GM21423 (cell line): ENCODE measurements around the gene TBKBP1.
A peak's percentile ranks its signal among the peaks of the same experiment; 100 is the strongest.

ENCODE experiments used
- ATAC-seq: cut with Tn5 transposase; IDR thresholded peaks from one replicate; pipeline ENCODE4 v1.9.1; 2021; ENCODE audit warnings: mild to moderate bottlenecking, moderate library complexity; ENCODE audit not compliant: unreplicated experiment

The TBKBP1 gene

GRCh38 chr17:47693731-47694580, at the start of gene TBKBP1:
TBKBP1 (plus strand) TSS chr17:47694161; CDS start chr17:47696113, 1,952 bp downstream.
- ATAC-seq, result no peak

GRCh38 chr17:47644324-47644723, 49.6 kb upstream of the TBKBP1 start:
- no peak for ATAC-seq

GRCh38 chr17:47649153-47649971, 44.6 kb upstream of the TBKBP1 start, which contains the start of gene KPNB1:
KPNB1 (plus strand) TSS chr17:47649919; CDS start chr17:47650245, 326 bp downstream.
- peak; percentile 78 for ATAC-seq

- no peak for ATAC-seq
These were observed 43.9 kb upstream of the TBKBP1 start for GRCh38 chr17:47649972-47650524.

GRCh38 chr17:47650525-47651522, 43.1 kb upstream of the TBKBP1 start:
- ATAC-seq, result peak; percentile 46

- no peak for ATAC-seq
These were observed 42.3 kb upstream of the TBKBP1 start for GRCh38 chr17:47651704-47652103.

GRCh38 chr17:47652570-47652969, 41.4 kb upstream of the TBKBP1 start:
- no peak for ATAC-seq

- no peak for ATAC-seq
These were observed 40.5 kb upstream of the TBKBP1 start for GRCh38 chr17:47653442-47653841.

GRCh38 chr17:47654991-47655390, 39.0 kb upstream of the TBKBP1 start:
- no peak for ATAC-seq

- ATAC-seq, result peak; percentile 67
These were observed 33.9 kb upstream of the TBKBP1 start for GRCh38 chr17:47660064-47660492.

GRCh38 chr17:47663912-47664623, 29.9 kb upstream of the TBKBP1 start:
- ATAC-seq, result no peak

- no peak for ATAC-seq
These were observed 29.4 kb upstream of the TBKBP1 start for GRCh38 chr17:47664624-47664941.

GRCh38 chr17:47665655-47666054, 28.3 kb upstream of the TBKBP1 start:
- no peak for ATAC-seq

- no peak for ATAC-seq
These were observed 24.9 kb upstream of the TBKBP1 start for GRCh38 chr17:47669081-47669480.

GRCh38 chr17:47670064-47670463, 23.9 kb upstream of the TBKBP1 start:
- no peak for ATAC-seq

- ATAC-seq, result no peak
These were observed 19.5 kb upstream of the TBKBP1 start for GRCh38 chr17:47674499-47674898.

- no peak for ATAC-seq
These were observed 18.4 kb upstream of the TBKBP1 start for GRCh38 chr17:47675380-47676198.

- no peak for ATAC-seq
These were observed 17.8 kb upstream of the TBKBP1 start for GRCh38 chr17:47676199-47676472.

GRCh38 chr17:47676510-47677165, 17.3 kb upstream of the TBKBP1 start:
- no peak for ATAC-seq
